ENCODE measurements around the gene EIF2S3B.

- TF ChIP-seq CTCF (IDR thresholded peaks at IDR 0.05; ENCODE audit: low read depth, low read length, missing input control) (no peak), REST (IDR thresholded peaks at IDR 0.05) (no peak), JUND (IDR thresholded peaks at IDR 0.05) (no peak), YY1 (IDR thresholded peaks at IDR 0.05) (no peak), MAX (IDR thresholded peaks at IDR 0.05) (no peak), ZBTB33 (IDR thresholded peaks at IDR 0.05) (no peak), SP1 (IDR thresholded peaks at IDR 0.05) (no peak), GABPA (IDR thresholded peaks at IDR 0.05 in 1 of 2, conservative IDR thresholded peaks at IDR 0.05 in 1 of 2) (no peak), RAD21 (IDR thresholded peaks at IDR 0.05) (no peak), TAF1 (conservative IDR thresholded peaks at IDR 0.05) (no peak), HNF4G (IDR thresholded peaks at IDR 0.05) (no peak), EGR1 (IDR thresholded peaks at IDR 0.05; ENCODE audit: low read depth in 2 of 2) (no peak), RXRA (IDR thresholded peaks at IDR 0.05) (no peak), NR2F2 (IDR thresholded peaks at IDR 0.05) (no peak)
Measured at GRCh38 chr12:10543499-10543898, 37.8 kb downstream of the EIF2S3B start.
